ENCODE results near the gene VILL.

DNA sequence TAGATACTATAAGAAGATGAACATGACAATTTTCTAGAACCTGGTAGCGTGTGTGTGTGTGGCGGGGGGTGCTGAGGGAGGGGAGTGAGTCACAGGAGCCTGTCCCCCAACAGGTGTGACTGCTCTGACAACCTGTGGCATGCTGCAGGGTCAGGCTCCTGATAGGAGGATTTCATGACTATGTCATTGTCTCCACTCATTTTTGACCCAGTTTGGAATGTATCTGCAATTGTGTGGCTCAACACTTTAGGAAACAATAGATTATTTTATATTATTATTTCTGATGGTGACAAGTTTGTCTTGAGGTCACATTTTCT, 9.3 kb upstream of the VILL start:
- TF ChIP-seq RAD21 (conservative IDR thresholded peaks at IDR 0.05) (no peak), EZH2 (IDR thresholded peaks at IDR 0.05; ENCODE audit: borderline replicate concordance, insufficient read depth, low read length, poor library complexity, severe bottlenecking) (no peak), EP300 (conservative IDR thresholded peaks at IDR 0.05; ENCODE audit: poor library complexity, severe bottlenecking) (no peak), SMC3 (conservative IDR thresholded peaks at IDR 0.05; ENCODE audit: poor library complexity) (no peak)
- TF ChIP-seq, protein P1, sequence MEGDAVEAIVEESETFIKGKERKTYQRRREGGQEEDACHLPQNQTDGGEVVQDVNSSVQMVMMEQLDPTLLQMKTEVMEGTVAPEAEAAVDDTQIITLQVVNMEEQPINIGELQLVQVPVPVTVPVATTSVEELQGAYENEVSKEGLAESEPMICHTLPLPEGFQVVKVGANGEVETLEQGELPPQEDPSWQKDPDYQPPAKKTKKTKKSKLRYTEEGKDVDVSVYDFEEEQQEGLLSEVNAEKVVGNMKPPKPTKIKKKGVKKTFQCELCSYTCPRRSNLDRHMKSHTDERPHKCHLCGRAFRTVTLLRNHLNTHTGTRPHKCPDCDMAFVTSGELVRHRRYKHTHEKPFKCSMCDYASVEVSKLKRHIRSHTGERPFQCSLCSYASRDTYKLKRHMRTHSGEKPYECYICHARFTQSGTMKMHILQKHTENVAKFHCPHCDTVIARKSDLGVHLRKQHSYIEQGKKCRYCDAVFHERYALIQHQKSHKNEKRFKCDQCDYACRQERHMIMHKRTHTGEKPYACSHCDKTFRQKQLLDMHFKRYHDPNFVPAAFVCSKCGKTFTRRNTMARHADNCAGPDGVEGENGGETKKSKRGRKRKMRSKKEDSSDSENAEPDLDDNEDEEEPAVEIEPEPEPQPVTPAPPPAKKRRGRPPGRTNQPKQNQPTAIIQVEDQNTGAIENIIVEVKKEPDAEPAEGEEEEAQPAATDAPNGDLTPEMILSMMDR (IDR thresholded peaks at IDR 0.05; ENCODE audit: poor library complexity, severe bottlenecking): no peak
- TF ChIP-seq, protein P2, sequence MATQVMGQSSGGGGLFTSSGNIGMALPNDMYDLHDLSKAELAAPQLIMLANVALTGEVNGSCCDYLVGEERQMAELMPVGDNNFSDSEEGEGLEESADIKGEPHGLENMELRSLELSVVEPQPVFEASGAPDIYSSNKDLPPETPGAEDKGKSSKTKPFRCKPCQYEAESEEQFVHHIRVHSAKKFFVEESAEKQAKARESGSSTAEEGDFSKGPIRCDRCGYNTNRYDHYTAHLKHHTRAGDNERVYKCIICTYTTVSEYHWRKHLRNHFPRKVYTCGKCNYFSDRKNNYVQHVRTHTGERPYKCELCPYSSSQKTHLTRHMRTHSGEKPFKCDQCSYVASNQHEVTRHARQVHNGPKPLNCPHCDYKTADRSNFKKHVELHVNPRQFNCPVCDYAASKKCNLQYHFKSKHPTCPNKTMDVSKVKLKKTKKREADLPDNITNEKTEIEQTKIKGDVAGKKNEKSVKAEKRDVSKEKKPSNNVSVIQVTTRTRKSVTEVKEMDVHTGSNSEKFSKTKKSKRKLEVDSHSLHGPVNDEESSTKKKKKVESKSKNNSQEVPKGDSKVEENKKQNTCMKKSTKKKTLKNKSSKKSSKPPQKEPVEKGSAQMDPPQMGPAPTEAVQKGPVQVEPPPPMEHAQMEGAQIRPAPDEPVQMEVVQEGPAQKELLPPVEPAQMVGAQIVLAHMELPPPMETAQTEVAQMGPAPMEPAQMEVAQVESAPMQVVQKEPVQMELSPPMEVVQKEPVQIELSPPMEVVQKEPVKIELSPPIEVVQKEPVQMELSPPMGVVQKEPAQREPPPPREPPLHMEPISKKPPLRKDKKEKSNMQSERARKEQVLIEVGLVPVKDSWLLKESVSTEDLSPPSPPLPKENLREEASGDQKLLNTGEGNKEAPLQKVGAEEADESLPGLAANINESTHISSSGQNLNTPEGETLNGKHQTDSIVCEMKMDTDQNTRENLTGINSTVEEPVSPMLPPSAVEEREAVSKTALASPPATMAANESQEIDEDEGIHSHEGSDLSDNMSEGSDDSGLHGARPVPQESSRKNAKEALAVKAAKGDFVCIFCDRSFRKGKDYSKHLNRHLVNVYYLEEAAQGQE (IDR thresholded peaks at IDR 0.05; ENCODE audit: borderline replicate concordance): no peak
